Measurements from ENCODE around the gene ZNRF2. TPM values are rescaled to one million over a fixed set of nuclear protein-coding genes. Genes with fewer than 3 reads are reported as not detected.

Gene ZNRF2
- polyA plus RNA-seq, 1 of the 3 experiments (the other 2 are of a cell fraction): 4.0 TPM

DNA sequence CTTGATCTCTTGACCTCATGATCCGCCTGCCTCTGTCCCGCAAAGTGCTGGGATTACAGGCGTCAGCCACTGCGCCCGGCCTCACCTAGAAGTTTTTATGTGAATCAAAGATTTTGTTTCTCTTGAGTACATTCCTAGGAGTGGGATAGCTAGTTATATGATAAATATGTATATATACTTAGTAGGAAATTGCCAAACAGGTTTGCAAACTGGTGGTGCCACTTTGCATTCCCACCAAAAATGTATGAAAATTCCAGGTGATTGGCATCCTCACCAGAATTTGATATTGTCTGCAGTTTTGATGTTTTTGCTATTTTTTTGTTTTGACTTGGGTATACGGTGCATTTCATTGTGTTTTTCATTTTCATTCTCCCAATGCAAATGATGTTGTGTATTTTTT lies 107.4 kb downstream of the ZNRF2 start:
- no peak for DNase-seq
- ChIA-PET POLR2A (no interaction called here), CTCF (interaction anchor here (1.4 kb wide), 1 partner anchor 116 kb away, joined by 5 read pairs; no protein-coding TSS in a partner anchor)
- Histone ChIP-seq H3K9me3 (no peaks in the 10 kb centered on the region), H3K4me3 (ENCODE audit: low read depth in 2 of 2, low read length in 1 of 2) (no peak overlapping the region), H3K4me2 (no peak overlapping the region), H3K27ac (ENCODE audit: low read depth in 2 of 2, low read length in 1 of 2) (no peak overlapping the region), H3K9me2 (no peaks in the 10 kb centered on the region), H3K4me1 (ENCODE audit: control insufficient read depth in 1 of 2, insufficient read depth in 2 of 2, low read depth in 1 of 2, low read length in 1 of 2) (no peaks in the 10 kb centered on the region), H3K27me3 (ENCODE audit: insufficient read depth) (no peaks in the 10 kb centered on the region), H3K36me3 (replicated peaks in 1 of 2; ENCODE audit: control insufficient read depth in 1 of 2, insufficient read depth in 2 of 2, low read length in 1 of 2) (no peaks in the 10 kb centered on the region), H3F3A (replicated peaks; ENCODE audit: insufficient read depth) (peaks cover 8% of the 10 kb centered on the region), H3K9ac (no peak overlapping the region), H2AFZ (ENCODE audit: low read depth) (no peak overlapping the region), H3K79me2 (ENCODE audit: insufficient read depth) (no peaks in the 10 kb centered on the region), H4K20me1 (ENCODE audit: insufficient read depth) (no peaks in the 10 kb centered on the region)
- TF ChIP-seq, protein P1, sequence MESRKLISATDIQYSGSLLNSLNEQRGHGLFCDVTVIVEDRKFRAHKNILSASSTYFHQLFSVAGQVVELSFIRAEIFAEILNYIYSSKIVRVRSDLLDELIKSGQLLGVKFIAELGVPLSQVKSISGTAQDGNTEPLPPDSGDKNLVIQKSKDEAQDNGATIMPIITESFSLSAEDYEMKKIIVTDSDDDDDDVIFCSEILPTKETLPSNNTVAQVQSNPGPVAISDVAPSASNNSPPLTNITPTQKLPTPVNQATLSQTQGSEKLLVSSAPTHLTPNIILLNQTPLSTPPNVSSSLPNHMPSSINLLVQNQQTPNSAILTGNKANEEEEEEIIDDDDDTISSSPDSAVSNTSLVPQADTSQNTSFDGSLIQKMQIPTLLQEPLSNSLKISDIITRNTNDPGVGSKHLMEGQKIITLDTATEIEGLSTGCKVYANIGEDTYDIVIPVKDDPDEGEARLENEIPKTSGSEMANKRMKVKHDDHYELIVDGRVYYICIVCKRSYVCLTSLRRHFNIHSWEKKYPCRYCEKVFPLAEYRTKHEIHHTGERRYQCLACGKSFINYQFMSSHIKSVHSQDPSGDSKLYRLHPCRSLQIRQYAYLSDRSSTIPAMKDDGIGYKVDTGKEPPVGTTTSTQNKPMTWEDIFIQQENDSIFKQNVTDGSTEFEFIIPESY (IDR thresholded peaks at IDR 0.05; ENCODE audit: borderline replicate concordance, low read depth): no peak
- TF ChIP-seq, protein P2, sequence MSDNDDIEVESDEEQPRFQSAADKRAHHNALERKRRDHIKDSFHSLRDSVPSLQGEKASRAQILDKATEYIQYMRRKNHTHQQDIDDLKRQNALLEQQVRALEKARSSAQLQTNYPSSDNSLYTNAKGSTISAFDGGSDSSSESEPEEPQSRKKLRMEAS (IDR thresholded peaks at IDR 0.05; ENCODE audit: low read depth): no peak
- TF ChIP-seq NFIC (IDR thresholded peaks at IDR 0.05; ENCODE audit: borderline replicate concordance): no peak
- TF ChIP-seq, protein P3, sequence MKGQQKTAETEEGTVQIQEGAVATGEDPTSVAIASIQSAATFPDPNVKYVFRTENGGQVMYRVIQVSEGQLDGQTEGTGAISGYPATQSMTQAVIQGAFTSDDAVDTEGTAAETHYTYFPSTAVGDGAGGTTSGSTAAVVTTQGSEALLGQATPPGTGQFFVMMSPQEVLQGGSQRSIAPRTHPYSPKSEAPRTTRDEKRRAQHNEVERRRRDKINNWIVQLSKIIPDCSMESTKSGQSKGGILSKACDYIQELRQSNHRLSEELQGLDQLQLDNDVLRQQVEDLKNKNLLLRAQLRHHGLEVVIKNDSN (IDR thresholded peaks at IDR 0.05; ENCODE audit: borderline replicate concordance, low read depth): no peak
- no peak for TF ChIP-seq TEAD4 (IDR thresholded peaks at IDR 0.05; ENCODE audit: borderline replicate concordance, insufficient read depth)
- TF ChIP-seq FOXM1 (IDR thresholded peaks at IDR 0.05; ENCODE audit: low read depth): no peak
- TF ChIP-seq, protein P4, sequence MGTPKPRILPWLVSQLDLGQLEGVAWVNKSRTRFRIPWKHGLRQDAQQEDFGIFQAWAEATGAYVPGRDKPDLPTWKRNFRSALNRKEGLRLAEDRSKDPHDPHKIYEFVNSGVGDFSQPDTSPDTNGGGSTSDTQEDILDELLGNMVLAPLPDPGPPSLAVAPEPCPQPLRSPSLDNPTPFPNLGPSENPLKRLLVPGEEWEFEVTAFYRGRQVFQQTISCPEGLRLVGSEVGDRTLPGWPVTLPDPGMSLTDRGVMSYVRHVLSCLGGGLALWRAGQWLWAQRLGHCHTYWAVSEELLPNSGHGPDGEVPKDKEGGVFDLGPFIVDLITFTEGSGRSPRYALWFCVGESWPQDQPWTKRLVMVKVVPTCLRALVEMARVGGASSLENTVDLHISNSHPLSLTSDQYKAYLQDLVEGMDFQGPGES (IDR thresholded peaks at IDR 0.05; ENCODE audit: low read depth, low read length): no peak
- TF ChIP-seq MEF2A (IDR thresholded peaks at IDR 0.05; ENCODE audit: borderline replicate concordance, low read depth): no peak
- no peak for TF ChIP-seq NRF1 (IDR thresholded peaks at IDR 0.05; ENCODE audit: low read depth, low read length)
- TF ChIP-seq, protein P5, sequence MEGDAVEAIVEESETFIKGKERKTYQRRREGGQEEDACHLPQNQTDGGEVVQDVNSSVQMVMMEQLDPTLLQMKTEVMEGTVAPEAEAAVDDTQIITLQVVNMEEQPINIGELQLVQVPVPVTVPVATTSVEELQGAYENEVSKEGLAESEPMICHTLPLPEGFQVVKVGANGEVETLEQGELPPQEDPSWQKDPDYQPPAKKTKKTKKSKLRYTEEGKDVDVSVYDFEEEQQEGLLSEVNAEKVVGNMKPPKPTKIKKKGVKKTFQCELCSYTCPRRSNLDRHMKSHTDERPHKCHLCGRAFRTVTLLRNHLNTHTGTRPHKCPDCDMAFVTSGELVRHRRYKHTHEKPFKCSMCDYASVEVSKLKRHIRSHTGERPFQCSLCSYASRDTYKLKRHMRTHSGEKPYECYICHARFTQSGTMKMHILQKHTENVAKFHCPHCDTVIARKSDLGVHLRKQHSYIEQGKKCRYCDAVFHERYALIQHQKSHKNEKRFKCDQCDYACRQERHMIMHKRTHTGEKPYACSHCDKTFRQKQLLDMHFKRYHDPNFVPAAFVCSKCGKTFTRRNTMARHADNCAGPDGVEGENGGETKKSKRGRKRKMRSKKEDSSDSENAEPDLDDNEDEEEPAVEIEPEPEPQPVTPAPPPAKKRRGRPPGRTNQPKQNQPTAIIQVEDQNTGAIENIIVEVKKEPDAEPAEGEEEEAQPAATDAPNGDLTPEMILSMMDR (IDR thresholded peaks at IDR 0.05): no peak
- TF ChIP-seq SIN3A (IDR thresholded peaks at IDR 0.05; ENCODE audit: borderline replicate concordance, low read depth, low read length): no peak
- 95% methylated on average over 6 of the region's 6 CpGs for WGBS (ENCODE audit: low lambda C conversion rate)
